ENCODE data around the gene TGM1.

TGM1 gene

GRCh38 chr14:24269910-24270536 is 7.0 kb upstream of the TGM1 start:
- DNase-seq, result no peak

GRCh38 chr14:24269368-24269767 is 6.4 kb upstream of the TGM1 start:
- no peak for DNase-seq

- DNase-seq, result no peak
Observed at GRCh38 chr14:24268225-24268624, 5.2 kb upstream of the TGM1 start.

- DNase-seq, result no peak
Observed at GRCh38 chr14:24267516-24267915, 4.5 kb upstream of the TGM1 start.

GRCh38 chr14:24266344-24267244 is 3.6 kb upstream of the TGM1 start:
- DNase-seq, result no peak

GRCh38 chr14:24264298-24264697 is 1.3 kb upstream of the TGM1 start:
- no peak for DNase-seq

GRCh38 chr14:24263848-24264247 is 871 bp upstream of the TGM1 start:
- no peak for DNase-seq

- no peak for DNase-seq
Observed at GRCh38 chr14:24261969-24262327, 1.0 kb downstream of the TGM1 start.

- DNase-seq, result no peak
Observed at GRCh38 chr14:24261256-24261968, 1.6 kb downstream of the TGM1 start.

- DNase-seq, result no peak
Observed at GRCh38 chr14:24260780-24261157, 2.2 kb downstream of the TGM1 start.

GRCh38 chr14:24260026-24260779 is 2.8 kb downstream of the TGM1 start:
- no peak for DNase-seq

GRCh38 chr14:24259282-24260025 is 3.5 kb downstream of the TGM1 start:
- no peak for DNase-seq

- no peak for DNase-seq
Observed at GRCh38 chr14:24258548-24259265, 4.3 kb downstream of the TGM1 start.

- no peak for DNase-seq
Observed at GRCh38 chr14:24258119-24258518, 4.9 kb downstream of the TGM1 start.

- DNase-seq, result no peak
Observed at GRCh38 chr14:24256960-24257359, 6.0 kb downstream of the TGM1 start.

- DNase-seq, result no peak
Observed at GRCh38 chr14:24255931-24256711, 6.9 kb downstream of the TGM1 start.

GRCh38 chr14:24255438-24255837 is 7.5 kb downstream of the TGM1 start:
- DNase-seq, result no peak

- no peak for DNase-seq
Observed at GRCh38 chr14:24254630-24255392, 8.2 kb downstream of the TGM1 start.

- DNase-seq, result no peak
Observed at GRCh38 chr14:24253936-24254335, 9.0 kb downstream of the TGM1 start.

All from activated CD4-positive, alpha-beta T cell treated with anti-CD3 and anti-CD28 coated beads, Interleukin-2, amount 50 U/mL, for 16 hours (primary cell).